ENCODE measurements around the gene GALNT18.
A peak's percentile ranks its signal among the peaks of the same experiment; 100 is the strongest.

GALNT18 gene

DNA sequence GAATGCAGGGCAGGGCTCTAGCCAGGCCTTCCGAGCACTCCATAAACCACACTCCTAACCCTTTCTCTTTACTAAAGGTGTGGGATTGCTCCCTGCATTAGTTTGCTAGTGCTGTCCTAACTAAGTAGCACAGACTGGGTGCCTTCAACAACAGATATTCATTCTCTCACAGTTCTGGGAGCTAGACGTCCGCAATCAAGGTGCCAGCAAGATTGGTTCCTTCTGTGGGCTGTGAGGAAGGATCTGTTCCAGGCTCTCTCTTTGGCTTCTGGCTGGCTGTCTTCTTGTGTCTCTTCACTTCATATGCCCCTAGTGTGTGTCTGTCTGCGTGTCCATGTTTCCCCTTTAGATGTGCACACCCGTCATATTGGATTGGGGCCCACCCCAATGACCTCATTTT is 59.8 kb downstream of the GALNT18 start:
- DNase-seq = no peak

DNA sequence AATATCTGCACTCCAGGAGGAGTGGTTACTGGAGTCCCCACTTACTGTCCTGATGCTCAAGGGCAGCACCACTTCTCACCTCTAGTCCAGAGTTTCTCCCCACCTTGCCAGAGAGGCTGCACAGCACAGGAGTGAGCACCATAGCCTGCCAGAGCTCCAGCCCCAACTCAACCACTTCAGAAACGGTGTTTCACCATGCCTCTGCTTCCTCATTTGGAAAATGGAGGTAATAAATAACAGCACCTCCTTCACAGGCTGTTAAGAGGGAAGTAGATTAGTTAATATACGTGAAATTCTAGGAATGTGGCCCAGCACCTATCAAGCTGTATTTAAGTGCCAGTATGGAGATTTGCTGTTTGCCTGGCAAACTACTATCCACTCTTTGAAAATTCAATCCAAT is 63.0 kb downstream of the GALNT18 start:
- no peak for DNase-seq

- DNase-seq = peak; percentile 90
These were observed 63.4 kb downstream of the GALNT18 start for GRCh38 chr11:11558396-11558795.

DNA sequence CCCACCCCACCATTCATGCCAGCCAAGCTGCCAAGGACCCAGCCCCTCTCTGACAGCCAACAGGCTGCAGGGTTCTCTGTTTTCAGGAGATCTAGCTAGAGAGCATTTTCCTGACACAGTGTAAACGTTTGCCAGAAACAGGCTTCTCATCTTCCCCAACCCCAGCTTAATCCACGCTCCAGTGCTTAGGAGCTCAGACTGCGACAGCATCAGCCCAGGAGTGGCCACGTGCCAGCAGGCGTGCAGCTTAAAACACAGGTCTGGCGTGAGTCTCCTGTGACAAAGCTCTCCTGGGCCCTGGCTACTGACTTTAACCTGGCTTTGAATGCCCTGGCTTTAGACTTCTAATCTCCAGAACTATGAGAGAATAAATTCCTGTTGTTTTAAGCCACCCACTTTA is 66.6 kb downstream of the GALNT18 start:
- peak; percentile 71 for DNase-seq

DNA sequence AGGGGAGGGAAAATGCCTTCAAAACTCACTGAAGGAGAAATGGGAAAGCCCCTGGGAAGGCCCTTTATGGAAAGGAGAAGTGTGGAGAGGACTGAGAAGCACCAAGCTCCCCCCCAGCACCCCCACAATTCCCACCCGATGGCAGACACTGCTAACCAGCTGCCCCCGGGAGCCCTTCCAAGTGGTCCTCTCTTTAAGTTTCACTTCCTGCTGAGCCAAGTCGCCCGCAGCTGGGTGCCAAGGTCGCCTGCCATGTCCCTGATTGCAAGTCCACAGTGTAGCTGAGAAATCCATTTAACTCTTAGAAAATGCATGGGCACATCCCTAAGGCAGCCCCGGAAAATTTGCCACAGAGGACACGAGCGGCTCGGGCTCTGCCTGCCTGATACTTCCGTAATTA is 68.2 kb downstream of the GALNT18 start:
- no peak for DNase-seq

GRCh38 chr11:11552529-11553087 is 69.2 kb downstream of the GALNT18 start:
- DNase-seq = no peak

- DNase-seq = no peak
These were observed 71.3 kb downstream of the GALNT18 start for GRCh38 chr11:11550534-11550933.

DNA sequence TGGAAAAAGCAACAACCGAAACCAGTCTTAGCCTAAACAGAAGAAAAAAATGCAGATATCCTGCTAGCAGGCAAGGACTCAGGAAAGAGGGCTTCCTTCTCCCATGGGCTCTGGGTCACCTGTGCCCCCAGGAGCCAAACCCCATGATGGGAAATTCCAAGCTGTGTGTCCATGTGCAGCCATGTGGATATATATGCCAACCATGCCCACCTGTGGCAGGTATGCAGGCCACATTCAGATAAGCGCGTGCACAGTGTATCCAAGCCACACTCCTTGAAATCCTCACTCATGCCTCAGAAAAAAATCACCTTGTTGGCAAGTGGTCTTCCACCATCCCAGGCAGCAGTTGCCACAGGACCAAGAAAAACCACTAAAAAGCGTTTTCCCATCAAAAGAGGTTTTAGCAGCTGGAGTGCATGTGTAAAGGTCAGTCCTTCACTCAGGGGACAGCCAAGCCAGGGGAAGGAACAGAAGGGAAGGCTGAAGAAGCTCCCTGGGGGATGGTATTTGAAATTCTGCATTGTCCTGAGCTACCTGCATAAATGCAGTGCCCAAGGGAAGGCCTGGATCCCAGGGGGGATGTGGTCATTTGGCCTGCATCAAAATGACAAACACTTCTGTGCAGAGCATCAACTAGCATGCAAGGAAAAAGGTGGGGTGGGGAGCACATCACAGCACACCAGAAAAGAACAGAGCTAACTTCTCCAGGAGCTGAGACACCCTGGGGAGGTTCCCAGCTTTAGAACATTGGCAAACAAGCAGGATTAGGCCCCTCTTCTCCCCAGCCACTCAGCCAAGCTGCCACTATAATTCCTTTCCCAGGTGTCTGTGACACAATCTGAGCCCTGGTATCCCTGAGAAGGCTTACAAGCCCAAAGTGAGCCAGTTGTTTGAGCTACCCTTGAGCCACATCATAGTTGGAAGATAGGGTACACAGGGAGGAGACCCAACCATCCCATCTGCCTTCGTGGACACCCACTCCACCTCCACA is 76.2 kb downstream of the GALNT18 start:
- DNase-seq = no peak

- no peak for DNase-seq
These were observed 78.1 kb downstream of the GALNT18 start for GRCh38 chr11:11543656-11544055.

DNA sequence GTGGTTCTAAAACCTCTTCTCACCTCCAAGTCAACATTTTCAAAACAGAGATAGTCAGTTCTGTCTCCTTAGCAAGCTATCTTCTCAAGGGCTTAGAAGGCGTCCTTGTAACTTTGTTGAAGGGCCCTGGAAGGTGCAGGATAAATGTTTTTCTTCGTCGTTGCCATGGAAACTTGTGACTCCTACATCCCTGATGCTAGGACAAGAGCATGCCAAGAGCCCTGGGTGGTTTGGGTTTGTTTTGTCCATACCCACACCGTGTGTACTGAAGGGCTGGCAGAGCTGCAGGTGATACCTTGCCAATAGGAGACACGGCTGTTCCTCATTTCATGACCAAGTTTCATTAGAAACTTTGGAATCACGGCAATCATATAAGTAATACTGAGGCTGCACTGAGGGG is 81.6 kb downstream of the GALNT18 start:
- no peak for DNase-seq

GRCh38 chr11:11538277-11538960 is 83.4 kb downstream of the GALNT18 start:
- DNase-seq = peak; percentile 59

DNA sequence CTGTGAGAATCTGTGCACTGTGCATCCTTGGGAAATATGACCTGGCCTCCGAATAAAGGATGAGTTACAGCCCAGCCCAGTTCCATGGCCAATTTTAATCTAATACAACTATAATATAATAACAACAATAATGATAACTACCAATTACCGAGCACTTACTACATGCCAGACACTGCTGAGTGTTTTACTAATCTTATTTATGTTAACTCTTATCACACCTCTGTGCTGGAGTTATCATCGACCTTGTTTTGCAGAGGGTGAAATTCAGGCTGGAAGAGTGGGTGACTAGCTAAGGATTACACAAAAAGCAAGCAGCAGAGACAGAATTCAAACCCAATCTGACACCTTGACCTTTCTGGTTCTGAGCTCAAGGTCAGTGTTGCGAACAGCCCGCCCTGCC is 83.9 kb downstream of the GALNT18 start:
- no peak for DNase-seq

GRCh38 chr11:11537372-11537771 is 84.4 kb downstream of the GALNT18 start:
- DNase-seq = no peak

- DNase-seq = no peak
These were observed 85.2 kb downstream of the GALNT18 start for GRCh38 chr11:11536650-11537049.

DNA sequence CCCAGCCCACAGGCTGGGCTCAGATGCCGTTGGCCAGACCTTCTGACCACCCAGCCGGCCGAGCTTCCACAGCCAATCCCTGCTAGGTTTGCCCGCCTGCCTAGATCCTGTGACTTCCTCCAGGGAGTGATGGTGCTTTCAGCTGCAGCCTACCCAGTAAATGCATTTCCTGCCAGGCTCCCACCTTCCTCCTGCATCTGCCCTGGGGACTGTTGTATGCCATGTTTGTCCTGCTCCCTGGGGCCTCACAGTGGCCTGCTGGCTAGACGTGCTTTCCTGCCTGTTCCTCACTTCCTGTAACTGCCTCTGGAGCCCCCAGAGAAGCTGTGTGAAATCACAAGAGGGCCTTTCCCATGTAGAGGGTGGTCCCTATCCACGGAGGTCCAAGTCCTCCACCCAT is 86.2 kb downstream of the GALNT18 start:
- no peak for DNase-seq

DNA sequence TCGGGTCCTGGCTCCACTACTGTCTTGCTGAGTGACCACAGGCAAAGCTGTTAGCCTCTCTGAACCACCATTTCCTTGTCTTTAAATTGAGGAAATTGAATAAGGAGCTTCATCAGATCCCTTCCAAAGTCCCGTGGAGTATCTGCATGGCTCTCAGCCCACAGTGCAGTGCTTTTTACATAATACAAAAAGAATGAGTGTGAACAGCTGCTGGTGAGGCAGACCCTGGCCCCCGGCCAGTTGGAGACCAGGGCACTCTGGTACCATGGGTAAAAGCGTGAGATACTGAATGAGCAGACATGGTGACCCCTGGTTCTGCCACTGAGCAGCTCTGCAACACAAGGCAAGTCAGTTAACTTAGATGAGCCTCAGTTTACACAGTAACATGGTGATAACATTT is 86.8 kb downstream of the GALNT18 start:
- peak; percentile 77 for DNase-seq

GRCh38 chr11:11533751-11534150 is 88.1 kb downstream of the GALNT18 start:
- DNase-seq = no peak

GRCh38 chr11:11533057-11533456 is 88.7 kb downstream of the GALNT18 start:
- no peak for DNase-seq

- DNase-seq = peak; percentile 39
These were observed 89.2 kb downstream of the GALNT18 start for GRCh38 chr11:11532574-11532973.

- DNase-seq = peak; percentile 52
These were observed 90.5 kb downstream of the GALNT18 start for GRCh38 chr11:11531131-11531908.

DNA sequence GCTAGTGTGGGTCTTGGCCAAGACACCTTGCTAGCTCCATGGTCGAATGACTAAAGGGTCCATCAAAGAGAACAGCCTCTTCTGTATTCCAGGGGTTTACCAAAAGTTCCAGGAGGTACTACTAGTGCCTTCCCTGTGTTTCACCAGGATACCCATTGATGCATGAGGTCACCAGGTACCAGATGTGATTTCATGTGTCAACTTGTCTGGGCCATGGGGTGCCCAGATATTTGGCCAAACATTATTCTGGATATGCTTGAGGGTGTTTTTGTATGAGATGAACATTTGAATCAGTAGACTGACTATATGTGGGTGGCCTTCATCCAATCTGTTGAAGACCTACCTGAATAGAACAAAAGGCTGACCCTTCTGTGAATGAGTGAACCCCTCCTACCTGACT is 92.8 kb downstream of the GALNT18 start:
- DNase-seq = no peak

- DNase-seq = no peak
These were observed 96.5 kb downstream of the GALNT18 start for GRCh38 chr11:11525283-11525682.
